ENCODE data around the gene PSMC6.
A peak's percentile ranks its signal among the peaks of the same experiment; 100 is the strongest.

Gene PSMC6

GRCh38 chr14:52695481-52696091 lies 11.4 kb upstream of the PSMC6 start, which contains the start of gene ERO1A (continued):
- no peak for TF ChIP-seq ZNF302 (tag by site-specific recombination; IDR thresholded peaks at IDR 0.05; ENCODE audit: low read depth)
- no peak for TF ChIP-seq MZF1 (tag by site-specific recombination; IDR thresholded peaks at IDR 0.05; ENCODE audit: borderline replicate concordance)
- TF ChIP-seq ZNF785 (tag by site-specific recombination; IDR thresholded peaks at IDR 0.05), result no peak
- TF ChIP-seq ZNF354C (tag by site-specific recombination; IDR thresholded peaks at IDR 0.05; ENCODE audit: borderline replicate concordance, low read depth), result no peak
- TF ChIP-seq ZNF416 (tag by site-specific recombination; IDR thresholded peaks at IDR 0.05), result no peak
- TF ChIP-seq ZNF146 (tag by site-specific recombination; IDR thresholded peaks at IDR 0.05), result no peak
- TF ChIP-seq KLF8 (tag by site-specific recombination; IDR thresholded peaks at IDR 0.05), result peak; percentile 82
- TF ChIP-seq ZNF596 (tag by site-specific recombination; IDR thresholded peaks at IDR 0.05), result no peak
- TF ChIP-seq ZNF211 (tag by site-specific recombination; IDR thresholded peaks at IDR 0.05; ENCODE audit: low read depth), result no peak
- TF ChIP-seq ZXDB (tag by site-specific recombination; IDR thresholded peaks at IDR 0.05), result no peak
- TF ChIP-seq ZBTB26 (tag by site-specific recombination; optimal IDR thresholded peaks at IDR 0.05), result peak; percentile 44
- TF ChIP-seq KLF17 (tag by site-specific recombination; IDR thresholded peaks at IDR 0.05), result no peak
- TF ChIP-seq TRIM28 (IDR thresholded peaks at IDR 0.05; ENCODE audit: borderline replicate concordance, low read length), result no peak
- TF ChIP-seq ZBTB44 (tag by site-specific recombination; IDR thresholded peaks at IDR 0.05), result no peak
- TF ChIP-seq ELK4 (IDR thresholded peaks at IDR 0.05; ENCODE audit: borderline replicate concordance, low read depth, low read length), result no peak
- peak; percentile 61 for TF ChIP-seq ZFHX2 (tag by site-specific recombination; conservative IDR thresholded peaks at IDR 0.05)
- TF ChIP-seq PATZ1 (tag by site-specific recombination; IDR thresholded peaks at IDR 0.05), result peak; percentile 92
- TF ChIP-seq ZNF513 (tag by site-specific recombination; IDR thresholded peaks at IDR 0.05), result no peak
- TF ChIP-seq ZBTB49 (tag by site-specific recombination; IDR thresholded peaks at IDR 0.05; ENCODE audit: low read depth), result no peak
- no peak for TF ChIP-seq AEBP2 (tag by site-specific recombination; IDR thresholded peaks at IDR 0.05; ENCODE audit: borderline replicate concordance)
- TF ChIP-seq OSR2 (tag by site-specific recombination; IDR thresholded peaks at IDR 0.05), result no peak
- no peak for TF ChIP-seq ZNF133 (tag by site-specific recombination; IDR thresholded peaks at IDR 0.05)
- TF ChIP-seq ZNF660 (tag by site-specific recombination; IDR thresholded peaks at IDR 0.05), result 0 out of 2 replicates have a peak, but pooled peaks have one; percentile 34

Data from HEK293 (cell line).